Esophagus squamous epithelium (tissue), 4 donors: Measurements from ENCODE around the gene UBAP1L.

ENCODE experiments used
- POLR2A ChIP-seq, 4 donors: fragments of 450-650 bp; IDR thresholded peaks; one replicate each; pipeline ENCODE4 v1.6.1; 2017; ENCODE audit warnings: antibody characterized with exemption in 4 of 4, mild to moderate bottlenecking in 4 of 4, moderate library complexity in 3 of 4
- TF ChIP-seq, protein P1 (sequence below), 6 experiments: fragments of 450-650 bp in 4 of 6; fragments of 200-600 bp in 2 of 6; sonication (generic) in 2 of 6; IDR thresholded peaks; one replicate each; pipeline ENCODE4 v1.5.1; 2016 to 2019; ENCODE audit warnings: antibody characterized with exemption in 6 of 6, mild to moderate bottlenecking in 4 of 6, moderate library complexity in 4 of 6

DNA sequence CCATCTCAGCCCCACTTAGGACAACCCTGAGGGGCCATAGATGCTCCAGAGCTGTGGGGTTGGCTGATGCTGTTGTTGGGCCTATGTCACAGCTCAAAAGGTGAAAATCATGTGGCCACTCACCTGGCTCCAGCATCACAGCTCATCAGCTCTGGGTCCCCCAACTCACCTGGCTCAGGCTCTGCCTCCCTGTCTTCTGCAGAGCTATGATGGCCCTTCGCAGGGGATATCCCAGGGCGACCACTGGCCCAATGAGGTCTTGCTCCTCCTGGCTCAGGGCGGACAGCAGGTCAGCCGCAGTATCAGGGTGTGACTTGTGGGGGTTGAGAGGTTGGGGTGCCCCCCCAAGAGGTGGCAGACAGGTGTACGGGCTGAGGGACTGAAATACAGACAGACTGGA is 15.7 kb downstream of the UBAP1L start:
- TF ChIP-seq, protein P1, sequence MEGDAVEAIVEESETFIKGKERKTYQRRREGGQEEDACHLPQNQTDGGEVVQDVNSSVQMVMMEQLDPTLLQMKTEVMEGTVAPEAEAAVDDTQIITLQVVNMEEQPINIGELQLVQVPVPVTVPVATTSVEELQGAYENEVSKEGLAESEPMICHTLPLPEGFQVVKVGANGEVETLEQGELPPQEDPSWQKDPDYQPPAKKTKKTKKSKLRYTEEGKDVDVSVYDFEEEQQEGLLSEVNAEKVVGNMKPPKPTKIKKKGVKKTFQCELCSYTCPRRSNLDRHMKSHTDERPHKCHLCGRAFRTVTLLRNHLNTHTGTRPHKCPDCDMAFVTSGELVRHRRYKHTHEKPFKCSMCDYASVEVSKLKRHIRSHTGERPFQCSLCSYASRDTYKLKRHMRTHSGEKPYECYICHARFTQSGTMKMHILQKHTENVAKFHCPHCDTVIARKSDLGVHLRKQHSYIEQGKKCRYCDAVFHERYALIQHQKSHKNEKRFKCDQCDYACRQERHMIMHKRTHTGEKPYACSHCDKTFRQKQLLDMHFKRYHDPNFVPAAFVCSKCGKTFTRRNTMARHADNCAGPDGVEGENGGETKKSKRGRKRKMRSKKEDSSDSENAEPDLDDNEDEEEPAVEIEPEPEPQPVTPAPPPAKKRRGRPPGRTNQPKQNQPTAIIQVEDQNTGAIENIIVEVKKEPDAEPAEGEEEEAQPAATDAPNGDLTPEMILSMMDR (IDR thresholded peaks at IDR 0.05): no peak
- TF ChIP-seq POLR2A (IDR thresholded peaks at IDR 0.05): no peak
